ENCODE results near the gene TOR4A. TPM values are rescaled to one million over a fixed set of nuclear protein-coding genes. Genes with fewer than 3 reads are reported as not detected.

Gene TOR4A
- total RNA-seq, 2 experiments from 2014 or later: 0.67 to 0.80 TPM

DNA sequence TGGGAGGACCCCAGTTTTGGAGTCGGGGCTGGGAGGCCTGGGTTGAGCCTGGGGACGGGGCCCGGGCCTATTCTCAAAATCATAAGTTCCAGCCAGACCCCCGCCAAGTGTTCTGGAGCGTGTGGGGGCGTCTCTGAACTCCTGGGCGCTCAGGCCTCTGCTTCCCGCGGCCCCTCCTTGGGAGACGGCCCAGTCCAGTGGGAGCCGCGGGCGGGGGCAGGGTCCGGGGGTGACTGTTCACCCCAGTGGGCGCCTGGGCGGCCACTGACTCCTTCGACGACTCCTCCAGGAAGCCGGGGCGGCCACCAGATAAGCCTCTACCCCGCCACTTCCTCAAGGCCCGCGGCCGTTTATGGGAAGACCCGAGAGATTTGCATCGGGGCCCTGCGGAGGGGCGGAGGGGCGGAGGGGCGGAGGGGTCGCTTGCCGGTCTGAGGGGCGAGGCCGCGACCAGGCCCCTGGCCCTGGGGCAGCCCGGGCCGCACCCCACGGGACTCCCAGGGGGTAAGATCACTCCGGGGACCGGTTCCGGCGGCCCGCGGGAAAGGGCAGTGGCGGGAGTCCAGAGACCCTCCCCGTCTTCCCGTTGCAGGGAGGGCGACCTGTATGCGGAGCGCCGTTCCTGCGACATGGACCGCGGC lies 655 bp downstream of the TOR4A start:
- H3K27me3 Mint-ChIP-seq: peaks cover 18% of the 10 kb centered on the region
- TF ChIP-seq, protein P1, sequence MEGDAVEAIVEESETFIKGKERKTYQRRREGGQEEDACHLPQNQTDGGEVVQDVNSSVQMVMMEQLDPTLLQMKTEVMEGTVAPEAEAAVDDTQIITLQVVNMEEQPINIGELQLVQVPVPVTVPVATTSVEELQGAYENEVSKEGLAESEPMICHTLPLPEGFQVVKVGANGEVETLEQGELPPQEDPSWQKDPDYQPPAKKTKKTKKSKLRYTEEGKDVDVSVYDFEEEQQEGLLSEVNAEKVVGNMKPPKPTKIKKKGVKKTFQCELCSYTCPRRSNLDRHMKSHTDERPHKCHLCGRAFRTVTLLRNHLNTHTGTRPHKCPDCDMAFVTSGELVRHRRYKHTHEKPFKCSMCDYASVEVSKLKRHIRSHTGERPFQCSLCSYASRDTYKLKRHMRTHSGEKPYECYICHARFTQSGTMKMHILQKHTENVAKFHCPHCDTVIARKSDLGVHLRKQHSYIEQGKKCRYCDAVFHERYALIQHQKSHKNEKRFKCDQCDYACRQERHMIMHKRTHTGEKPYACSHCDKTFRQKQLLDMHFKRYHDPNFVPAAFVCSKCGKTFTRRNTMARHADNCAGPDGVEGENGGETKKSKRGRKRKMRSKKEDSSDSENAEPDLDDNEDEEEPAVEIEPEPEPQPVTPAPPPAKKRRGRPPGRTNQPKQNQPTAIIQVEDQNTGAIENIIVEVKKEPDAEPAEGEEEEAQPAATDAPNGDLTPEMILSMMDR (IDR thresholded peaks at IDR 0.05): no peak
- H3K4me3 ChIP-seq (ENCODE audit: low read length): peak overlapping the region; percentile 70
- H3K36me3 ChIP-seq (ENCODE audit: insufficient read depth, low read length): peaks cover 7% of the 10 kb centered on the region
- peaks cover 28% of the 10 kb centered on the region for H3K4me1 ChIP-seq (ENCODE audit: insufficient read depth, low read length)
- POLR2A ChIA-PET: interaction anchor here (0.5 to 2.0 kb wide), 3 partner anchors 13 to 37 kb away, joined by 3 to 6 read pairs (median 6); partner anchors contain the start of genes NRARP and TUBB4B
- CTCF ChIA-PET: no interaction called here
- ATAC-seq (ENCODE audit: poor library complexity) (peak; percentile 12), DNase-seq (peak in 2 of 14 experiments; percentile 32 to 47)
- intact Hi-C loops (cut with DNase I, micrococcal nuclease): no loop called here
- H3K9me3 Mint-ChIP-seq: no peaks in the 10 kb centered on the region
- H3K36me3 Mint-ChIP-seq (ENCODE audit: low read depth): no peaks in the 10 kb centered on the region
- peaks cover 15% of the 10 kb centered on the region for H3K4me1 Mint-ChIP-seq (ENCODE audit: low read depth)
- no peaks in the 10 kb centered on the region for H3K9me3 ChIP-seq (ENCODE audit: control insufficient read depth in 1 of 2, insufficient read depth in 1 of 2, low read length in 2 of 2)
- H3K27me3 ChIP-seq (ENCODE audit: control insufficient read depth in 1 of 2, insufficient read depth in 2 of 2, low read length in 2 of 2): peaks cover 9 to 11% of the 10 kb centered on the region in 2 experiments
- H3K27ac Mint-ChIP-seq: no peak overlapping the region
- H3K27ac ChIP-seq (ENCODE audit: low read depth in 1 of 2, low read length in 2 of 2): no peak overlapping the region
- H3K4me3 Mint-ChIP-seq: no peak overlapping the region

DNA sequence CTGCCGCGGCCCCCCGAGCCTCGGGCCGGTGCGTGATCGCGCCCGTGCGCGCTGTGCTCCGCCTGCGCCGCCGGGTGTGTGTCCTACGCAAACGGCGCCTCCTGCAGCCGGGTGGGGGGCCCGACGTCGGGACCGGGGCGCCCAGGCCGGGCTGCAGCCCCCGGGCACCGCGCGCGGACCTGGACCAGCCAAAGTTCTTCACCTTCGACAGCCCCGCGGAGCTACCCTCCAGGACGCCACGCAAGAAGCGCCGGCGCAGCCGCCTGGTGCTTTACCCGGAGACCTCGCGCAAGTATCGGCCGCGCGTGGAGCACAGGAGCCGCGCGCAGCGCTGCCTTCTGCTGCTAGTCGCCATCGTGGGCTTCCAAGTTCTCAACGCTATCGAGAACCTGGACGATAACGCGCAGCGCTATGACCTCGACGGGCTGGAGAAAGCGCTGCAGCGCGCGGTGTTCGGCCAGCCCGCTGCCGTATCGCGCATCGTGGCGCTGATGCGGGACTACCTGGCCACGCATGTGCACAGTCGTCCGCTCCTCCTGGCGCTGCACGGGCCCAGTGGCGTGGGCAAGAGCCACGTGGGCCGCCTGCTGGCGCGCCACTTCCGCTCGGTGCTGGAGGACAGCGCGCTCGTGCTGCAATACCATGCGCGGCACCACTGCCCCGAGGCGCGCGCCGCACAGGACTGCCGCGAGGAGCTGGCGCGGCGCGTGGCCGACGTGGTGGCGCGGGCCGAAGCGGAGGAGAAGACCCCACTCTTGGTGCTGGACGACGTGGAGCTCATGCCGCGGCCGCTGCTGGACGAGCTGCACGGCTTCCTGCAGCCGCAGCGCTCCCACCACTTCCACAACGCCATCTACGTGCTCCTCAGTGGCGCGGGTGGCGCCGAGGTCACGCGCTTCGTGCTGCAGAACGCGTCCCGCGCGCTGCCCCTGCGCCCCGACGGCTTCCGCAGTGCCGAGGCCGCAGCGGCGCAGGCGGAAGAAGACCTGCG lies 1.5 kb downstream of the TOR4A start:
- TF ChIP-seq, protein P1 (IDR thresholded peaks at IDR 0.05): no peak
- Histone ChIP-seq H3K4me3 (ENCODE audit: low read length) (no peak overlapping the region), H3K27me3 (ENCODE audit: control insufficient read depth in 1 of 2, insufficient read depth in 2 of 2, low read length in 2 of 2) (peaks cover 9 to 11% of the 10 kb centered on the region in 2 experiments), H3K36me3 (ENCODE audit: insufficient read depth, low read length) (no peaks in the 10 kb centered on the region), H3K27ac (ENCODE audit: low read depth in 1 of 2, low read length in 2 of 2) (no peak overlapping the region), H3K4me1 (ENCODE audit: insufficient read depth, low read length) (peaks cover 28% of the 10 kb centered on the region), H3K9me3 (ENCODE audit: control insufficient read depth in 1 of 2, insufficient read depth in 1 of 2, low read length in 2 of 2) (no peaks in the 10 kb centered on the region)
- H3K4me1 Mint-ChIP-seq (ENCODE audit: low read depth): peaks cover 15% of the 10 kb centered on the region
- intact Hi-C loops (cut with DNase I, micrococcal nuclease): no loop called here
- H3K4me3 Mint-ChIP-seq: no peak overlapping the region
- H3K9me3 Mint-ChIP-seq: no peaks in the 10 kb centered on the region
- no peak overlapping the region for H3K27ac Mint-ChIP-seq
- H3K36me3 Mint-ChIP-seq (ENCODE audit: low read depth): no peaks in the 10 kb centered on the region
- CTCF ChIA-PET: no interaction called here
- ATAC-seq (ENCODE audit: poor library complexity): no peak
- peak in 1 of 14 experiments; percentile 25 for DNase-seq
- peaks cover 18% of the 10 kb centered on the region for H3K27me3 Mint-ChIP-seq
- POLR2A ChIA-PET: no interaction called here

DNA sequence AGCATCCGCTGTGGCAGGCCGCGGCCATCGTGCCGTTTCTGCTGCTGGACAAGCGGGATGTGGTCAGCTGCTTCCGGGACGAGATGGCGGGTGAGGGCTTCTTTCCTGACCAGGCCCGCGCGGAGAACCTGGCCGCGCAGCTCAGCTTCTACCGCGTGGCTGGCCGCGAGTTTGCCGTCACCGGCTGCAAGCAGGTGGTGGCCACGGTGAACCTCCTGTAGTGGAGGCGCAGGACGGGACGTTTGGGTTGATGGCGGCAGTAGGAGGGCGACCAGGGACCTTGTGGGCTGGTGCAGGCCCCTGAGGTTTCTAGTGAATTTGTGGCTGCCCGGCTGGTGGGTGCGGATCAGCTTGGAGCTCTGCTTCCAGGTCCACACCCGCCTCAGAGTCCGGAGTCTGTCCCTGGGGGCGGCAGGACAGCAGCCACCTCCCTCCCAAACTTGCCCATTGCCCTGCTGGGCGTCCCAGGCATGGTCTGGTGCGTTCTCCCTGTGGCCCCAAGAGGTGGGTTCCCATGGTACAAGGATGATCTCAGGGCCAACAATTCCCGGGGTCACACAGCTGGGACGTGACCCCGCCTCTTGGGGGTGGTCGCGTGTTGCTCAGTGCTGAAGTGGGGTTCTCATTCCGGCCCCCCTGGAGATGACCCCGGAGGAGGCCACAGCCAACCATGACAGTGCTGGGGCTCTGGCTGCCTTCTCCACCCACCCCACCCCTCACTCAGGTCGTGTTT lies 2.4 kb downstream of the TOR4A start:
- POLR2A ChIA-PET: no interaction called here
- no peak for ATAC-seq (ENCODE audit: poor library complexity)
- Mint-ChIP-seq H3K27me3 (peaks cover 18% of the 10 kb centered on the region), H3K4me1 (ENCODE audit: low read depth) (peaks cover 15% of the 10 kb centered on the region), H3K36me3 (ENCODE audit: low read depth) (no peaks in the 10 kb centered on the region), H3K27ac (no peak overlapping the region), H3K9me3 (no peaks in the 10 kb centered on the region), H3K4me3 (no peak overlapping the region)
- Histone ChIP-seq H3K4me3 (ENCODE audit: low read length) (no peak overlapping the region), H3K27me3 (ENCODE audit: control insufficient read depth in 1 of 2, insufficient read depth in 2 of 2, low read length in 2 of 2) (peaks cover 9 to 11% of the 10 kb centered on the region in 2 experiments), H3K36me3 (ENCODE audit: insufficient read depth, low read length) (no peaks in the 10 kb centered on the region), H3K4me1 (ENCODE audit: insufficient read depth, low read length) (peaks cover 28% of the 10 kb centered on the region), H3K9me3 (ENCODE audit: control insufficient read depth in 1 of 2, insufficient read depth in 1 of 2, low read length in 2 of 2) (peaks cover 0 to 1% of the 10 kb centered on the region in 2 experiments), H3K27ac (ENCODE audit: low read depth in 1 of 2, low read length in 2 of 2) (no peak overlapping the region)
- CTCF ChIA-PET: no interaction called here
- TF ChIP-seq, protein P1 (IDR thresholded peaks at IDR 0.05): no peak
- intact Hi-C loops (cut with DNase I, micrococcal nuclease): no loop called here
- peak in 1 of 14 experiments; percentile 29 for DNase-seq

All from CD4-positive, alpha-beta T cell (primary cell).